RWPE2 (cell line): ENCODE data around the gene ECE1.
A peak's percentile ranks its signal among the peaks of the same experiment; 100 is the strongest.

Experiments used
- ATAC-seq: fragments of 200-7000 bp; cut with Tn5 transposase; 3 replicates; pipeline ENCODE4 v1.9.1; 2021; ENCODE audit warnings: low read depth
- DNase-seq: peaks from one replicate; pipeline ENCODE4 v3.0.0-alpha.2; 2020; ENCODE audit warnings: low spot score
- H3K27ac ChIP-seq: fragments of 450-650 bp; 2 replicates; pipeline ENCODE4 v1.5.1; 2017; ENCODE audit warnings: mild to moderate bottlenecking; ENCODE audit not compliant: poor library complexity, severe bottlenecking
- H3K27me3 ChIP-seq: fragments of 250-450 bp; sonication (Bioruptor Pico); 2 replicates; pipeline ENCODE4 v1.5.1; 2021; ENCODE audit warnings: mild to moderate bottlenecking, moderate library complexity; ENCODE audit not compliant: insufficient read depth, poor library complexity, severe bottlenecking
- H3K36me3 ChIP-seq: fragments of 250-450 bp; sonication (Bioruptor Pico); 2 replicates; pipeline ENCODE4 v1.5.1; 2020; ENCODE audit warnings: low read depth, mild to moderate bottlenecking, moderate library complexity
- H3K4me1 ChIP-seq: fragments of 250-450 bp; sonication (Bioruptor Pico); 2 replicates; pipeline ENCODE4 v1.5.1; 2021; ENCODE audit warnings: mild to moderate bottlenecking, moderate library complexity; ENCODE audit not compliant: insufficient read depth, poor library complexity, severe bottlenecking
- H3K4me3 ChIP-seq: fragments of 250-450 bp; sonication (Bioruptor Pico); 2 replicates; pipeline ENCODE4 v1.5.1; 2021; ENCODE audit warnings: mild to moderate bottlenecking, moderate library complexity; ENCODE audit not compliant: severe bottlenecking
- H3K9me3 ChIP-seq: fragments of 250-450 bp; sonication (Bioruptor Pico); 2 replicates; pipeline ENCODE4 v1.5.1; 2021; ENCODE audit warnings: mild to moderate bottlenecking, moderate library complexity; ENCODE audit not compliant: severe bottlenecking
- TF ChIP-seq, protein P1 (sequence below): fragments of 450-650 bp; IDR thresholded peaks from one replicate; pipeline ENCODE4 v1.5.1; 2017; ENCODE audit warnings: mild to moderate bottlenecking, moderate library complexity; ENCODE audit not compliant: poor library complexity, severe bottlenecking

The ECE1 gene

GRCh38 chr1:21305155-21305899, 15.1 kb upstream of the ECE1 start:
- Histone ChIP-seq H3K4me3 (no peak overlapping the region), H3K27me3 (no peaks in the 10 kb centered on the region), H3K4me1 (peaks cover 14% of the 10 kb centered on the region), H3K9me3 (no peaks in the 10 kb centered on the region), H3K36me3 (no peaks in the 10 kb centered on the region), H3K27ac (no peak overlapping the region)
- TF ChIP-seq, protein P1, sequence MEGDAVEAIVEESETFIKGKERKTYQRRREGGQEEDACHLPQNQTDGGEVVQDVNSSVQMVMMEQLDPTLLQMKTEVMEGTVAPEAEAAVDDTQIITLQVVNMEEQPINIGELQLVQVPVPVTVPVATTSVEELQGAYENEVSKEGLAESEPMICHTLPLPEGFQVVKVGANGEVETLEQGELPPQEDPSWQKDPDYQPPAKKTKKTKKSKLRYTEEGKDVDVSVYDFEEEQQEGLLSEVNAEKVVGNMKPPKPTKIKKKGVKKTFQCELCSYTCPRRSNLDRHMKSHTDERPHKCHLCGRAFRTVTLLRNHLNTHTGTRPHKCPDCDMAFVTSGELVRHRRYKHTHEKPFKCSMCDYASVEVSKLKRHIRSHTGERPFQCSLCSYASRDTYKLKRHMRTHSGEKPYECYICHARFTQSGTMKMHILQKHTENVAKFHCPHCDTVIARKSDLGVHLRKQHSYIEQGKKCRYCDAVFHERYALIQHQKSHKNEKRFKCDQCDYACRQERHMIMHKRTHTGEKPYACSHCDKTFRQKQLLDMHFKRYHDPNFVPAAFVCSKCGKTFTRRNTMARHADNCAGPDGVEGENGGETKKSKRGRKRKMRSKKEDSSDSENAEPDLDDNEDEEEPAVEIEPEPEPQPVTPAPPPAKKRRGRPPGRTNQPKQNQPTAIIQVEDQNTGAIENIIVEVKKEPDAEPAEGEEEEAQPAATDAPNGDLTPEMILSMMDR, result no peak
- ATAC-seq (no peak), DNase-seq (no peak)

GRCh38 chr1:21304488-21304887, 14.2 kb upstream of the ECE1 start:
- DNase-seq (no peak), ATAC-seq (no peak)
- Histone ChIP-seq H3K27ac (peak overlapping the region; percentile 60), H3K4me1 (peaks cover 16% of the 10 kb centered on the region), H3K4me3 (no peak overlapping the region), H3K9me3 (no peaks in the 10 kb centered on the region), H3K27me3 (no peaks in the 10 kb centered on the region), H3K36me3 (no peaks in the 10 kb centered on the region)
- TF ChIP-seq, protein P1, result no peak

DNA sequence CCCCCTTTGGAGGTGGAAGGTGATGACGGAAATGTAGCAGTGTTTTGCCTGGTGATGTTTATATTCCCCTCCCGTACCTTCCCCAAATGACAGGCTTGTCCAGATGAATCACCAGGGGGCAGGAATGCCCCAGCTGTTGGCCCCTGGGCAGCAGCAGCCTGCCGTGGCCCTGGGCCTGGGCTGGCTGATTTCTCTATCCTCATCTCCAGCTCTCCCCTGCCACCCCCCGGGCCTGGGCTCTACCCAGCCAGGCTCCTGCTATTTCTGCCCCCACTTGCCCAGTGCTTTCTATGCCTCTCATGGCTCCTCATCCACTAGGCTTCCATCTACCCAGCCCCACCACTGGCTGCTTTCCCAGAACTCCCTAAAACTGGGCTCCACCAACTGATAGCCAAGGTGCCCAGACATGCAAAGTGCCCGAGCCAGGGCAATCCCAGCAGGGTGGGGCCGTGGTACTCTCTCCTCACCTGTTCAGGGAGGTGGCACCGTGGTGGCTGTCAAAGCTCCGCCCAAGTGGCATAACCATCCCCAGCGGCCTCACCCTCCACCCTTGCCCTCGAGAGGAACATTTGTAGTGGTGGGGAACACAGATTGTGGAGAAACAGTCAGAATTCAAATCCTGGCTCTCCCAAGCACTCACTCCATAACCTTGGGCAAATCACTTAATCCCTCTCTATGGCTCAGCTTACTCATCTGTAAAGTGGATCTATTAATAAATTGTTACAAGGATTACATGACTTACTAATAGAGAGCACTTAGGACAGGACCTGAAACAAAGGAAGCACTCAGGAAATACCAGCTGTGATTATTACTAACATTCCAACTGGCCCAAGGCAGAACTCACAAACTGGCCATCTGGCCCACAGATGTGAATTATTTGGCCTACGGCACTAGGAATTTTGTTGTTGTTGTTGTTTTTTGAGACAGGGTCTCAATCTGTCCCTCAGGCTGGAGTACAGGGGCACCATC, 12.8 kb upstream of the ECE1 start:
- Histone ChIP-seq H3K27ac (peak overlapping the region; percentile 60), H3K36me3 (no peaks in the 10 kb centered on the region), H3K9me3 (no peaks in the 10 kb centered on the region), H3K27me3 (no peaks in the 10 kb centered on the region), H3K4me1 (peaks cover 24% of the 10 kb centered on the region), H3K4me3 (no peak overlapping the region)
- DNase-seq, result no peak
- TF ChIP-seq, protein P1, result peak; percentile 52
- ATAC-seq, result peak; percentile 69

DNA sequence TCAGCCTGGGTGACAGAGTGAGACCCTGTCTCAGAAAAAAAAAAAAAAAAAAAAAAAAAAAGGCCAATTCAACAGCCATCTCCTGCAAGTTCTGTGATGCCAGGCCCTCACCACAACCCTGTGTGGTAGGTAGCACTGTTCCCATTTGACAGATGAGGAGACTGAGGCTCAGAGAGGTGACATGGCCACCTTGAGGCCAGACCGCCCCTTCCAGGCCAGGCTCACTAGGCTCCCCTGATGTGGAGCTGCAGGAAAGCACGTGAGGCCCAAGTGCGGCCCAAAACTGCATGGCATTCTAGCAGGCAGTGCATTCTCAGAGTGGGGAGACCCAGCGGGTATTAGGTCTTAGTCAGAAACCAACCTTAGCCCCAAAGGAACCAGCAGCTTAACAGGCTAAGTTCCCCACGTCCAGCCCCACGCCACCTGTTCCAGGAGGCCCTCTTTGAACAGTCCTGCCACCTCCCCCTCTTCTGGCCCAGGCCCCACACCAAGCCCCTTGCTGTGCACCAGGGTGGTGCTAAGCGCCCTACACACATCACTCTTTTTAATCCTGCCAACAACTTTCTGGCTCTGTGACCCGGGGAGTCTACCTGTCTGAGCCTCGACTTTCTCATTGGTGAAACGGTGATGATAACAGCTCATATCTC, 11.7 kb upstream of the ECE1 start:
- ATAC-seq, result no peak

More for the DNA sequence above, 11.7 kb upstream of the ECE1 start:
- TF ChIP-seq, protein P1, result no peak
- Histone ChIP-seq H3K36me3 (no peaks in the 10 kb centered on the region), H3K27ac (peak overlapping the region; percentile 60), H3K4me1 (peaks cover 24% of the 10 kb centered on the region), H3K9me3 (no peaks in the 10 kb centered on the region), H3K27me3 (no peaks in the 10 kb centered on the region), H3K4me3 (no peak overlapping the region)
- DNase-seq, result no peak
